ENCODE data around the gene MLLT3.
A peak's percentile ranks its signal among the peaks of the same experiment; 100 is the strongest.

Gene MLLT3

GRCh38 chr9:20553558-20554149, 68.6 kb downstream of the MLLT3 start:
- TF ChIP-seq POLR2A (IDR thresholded peaks at IDR 0.05; ENCODE audit: low read depth, low read length), result no peak
- no peak for TF ChIP-seq POLR2AphosphoS5 (IDR thresholded peaks at IDR 0.05; ENCODE audit: low read depth, low read length)
- no peak for TF ChIP-seq PAX5 (IDR thresholded peaks at IDR 0.05; ENCODE audit: insufficient read depth, low read length, severe bottlenecking)
- no peak for TF ChIP-seq TAF1 (IDR thresholded peaks at IDR 0.05; ENCODE audit: low read depth, low read length)
- TF ChIP-seq POU2F2 (IDR thresholded peaks at IDR 0.05; ENCODE audit: low read depth, low read length), result no peak
- no peak for TF ChIP-seq SPI1 (IDR thresholded peaks at IDR 0.05; ENCODE audit: low read depth, low read length)
- FAIRE-seq (no peak), DNase-seq (ENCODE audit: insufficient read length, low spot score) (no peak)

GRCh38 chr9:20552874-20553557, 69.3 kb downstream of the MLLT3 start:
- FAIRE-seq (peak; percentile 33), DNase-seq (ENCODE audit: insufficient read length, low spot score) (no peak)
- TF ChIP-seq POLR2A (IDR thresholded peaks at IDR 0.05; ENCODE audit: low read depth, low read length) (no peak), TAF1 (IDR thresholded peaks at IDR 0.05; ENCODE audit: low read depth, low read length) (no peak), POU2F2 (IDR thresholded peaks at IDR 0.05; ENCODE audit: low read depth, low read length) (peak; percentile 32; the same call in 1 of the 2 replicates), PAX5 (IDR thresholded peaks at IDR 0.05; ENCODE audit: insufficient read depth, low read length, severe bottlenecking) (no peak), POLR2AphosphoS5 (IDR thresholded peaks at IDR 0.05; ENCODE audit: low read depth, low read length) (no peak)

GRCh38 chr9:20551835-20552234, 70.5 kb downstream of the MLLT3 start:
- FAIRE-seq, result no peak
- TF ChIP-seq POLR2A (IDR thresholded peaks at IDR 0.05; ENCODE audit: low read depth, low read length) (no peak), SPI1 (IDR thresholded peaks at IDR 0.05; ENCODE audit: low read depth, low read length) (no peak), POU2F2 (IDR thresholded peaks at IDR 0.05; ENCODE audit: low read depth, low read length) (no peak), TAF1 (IDR thresholded peaks at IDR 0.05; ENCODE audit: low read depth, low read length) (no peak), POLR2AphosphoS5 (IDR thresholded peaks at IDR 0.05; ENCODE audit: low read depth, low read length) (no peak), PAX5 (IDR thresholded peaks at IDR 0.05; ENCODE audit: insufficient read depth, low read length, severe bottlenecking) (no peak)
- no peak for DNase-seq (ENCODE audit: insufficient read length, low spot score)

GRCh38 chr9:20551236-20551635, 71.1 kb downstream of the MLLT3 start:
- no peak for DNase-seq (ENCODE audit: insufficient read length, low spot score)
- TF ChIP-seq POLR2A (IDR thresholded peaks at IDR 0.05; ENCODE audit: low read depth, low read length) (no peak), PAX5 (IDR thresholded peaks at IDR 0.05; ENCODE audit: insufficient read depth, low read length, severe bottlenecking) (no peak), POU2F2 (IDR thresholded peaks at IDR 0.05; ENCODE audit: low read depth, low read length) (no peak), POLR2AphosphoS5 (IDR thresholded peaks at IDR 0.05; ENCODE audit: low read depth, low read length) (no peak), TAF1 (IDR thresholded peaks at IDR 0.05; ENCODE audit: low read depth, low read length) (no peak), SPI1 (IDR thresholded peaks at IDR 0.05; ENCODE audit: low read depth, low read length) (no peak)
- FAIRE-seq, result no peak

GRCh38 chr9:20550326-20550725, 72.0 kb downstream of the MLLT3 start:
- FAIRE-seq, result no peak
- DNase-seq (ENCODE audit: insufficient read length, low spot score), result no peak
- TF ChIP-seq POU2F2 (IDR thresholded peaks at IDR 0.05; ENCODE audit: low read depth, low read length) (no peak), POLR2AphosphoS5 (IDR thresholded peaks at IDR 0.05; ENCODE audit: low read depth, low read length) (no peak), PAX5 (IDR thresholded peaks at IDR 0.05; ENCODE audit: insufficient read depth, low read length, severe bottlenecking) (no peak), SPI1 (IDR thresholded peaks at IDR 0.05; ENCODE audit: low read depth, low read length) (no peak), TAF1 (IDR thresholded peaks at IDR 0.05; ENCODE audit: low read depth, low read length) (no peak)

- DNase-seq (ENCODE audit: insufficient read length, low spot score) (no peak), FAIRE-seq (no peak)
- TF ChIP-seq POLR2A (IDR thresholded peaks at IDR 0.05; ENCODE audit: low read depth, low read length), result no peak
- TF ChIP-seq TAF1 (IDR thresholded peaks at IDR 0.05; ENCODE audit: low read depth, low read length), result no peak
- TF ChIP-seq POLR2AphosphoS5 (IDR thresholded peaks at IDR 0.05; ENCODE audit: low read depth, low read length), result no peak
These were observed 73.2 kb downstream of the MLLT3 start for GRCh38 chr9:20549053-20549452.

- TF ChIP-seq POLR2AphosphoS5 (IDR thresholded peaks at IDR 0.05; ENCODE audit: low read depth, low read length) (no peak), POU2F2 (IDR thresholded peaks at IDR 0.05; ENCODE audit: low read depth, low read length) (no peak), PAX5 (IDR thresholded peaks at IDR 0.05; ENCODE audit: insufficient read depth, low read length, severe bottlenecking) (no peak), SPI1 (IDR thresholded peaks at IDR 0.05; ENCODE audit: low read depth, low read length) (no peak), POLR2A (IDR thresholded peaks at IDR 0.05; ENCODE audit: low read depth, low read length) (no peak), TAF1 (IDR thresholded peaks at IDR 0.05; ENCODE audit: low read depth, low read length) (no peak)
- FAIRE-seq (peak; percentile 67), DNase-seq (ENCODE audit: insufficient read length, low spot score) (no peak)
These were observed 77.2 kb downstream of the MLLT3 start for GRCh38 chr9:20545023-20545622.

- no peak for DNase-seq (ENCODE audit: insufficient read length, low spot score)
- no peak for FAIRE-seq
- no peak for TF ChIP-seq POLR2AphosphoS5 (IDR thresholded peaks at IDR 0.05; ENCODE audit: low read depth, low read length)
These were observed 82.0 kb downstream of the MLLT3 start for GRCh38 chr9:20540169-20540863.

GRCh38 chr9:20538956-20539355, 83.3 kb downstream of the MLLT3 start:
- DNase-seq (ENCODE audit: insufficient read length, low spot score) (no peak), FAIRE-seq (peak; percentile 76)
- TF ChIP-seq PAX5 (IDR thresholded peaks at IDR 0.05; ENCODE audit: insufficient read depth, low read length, severe bottlenecking) (no peak), POU2F2 (IDR thresholded peaks at IDR 0.05; ENCODE audit: low read depth, low read length) (no peak), SPI1 (IDR thresholded peaks at IDR 0.05; ENCODE audit: low read depth, low read length) (no peak), POLR2AphosphoS5 (IDR thresholded peaks at IDR 0.05; ENCODE audit: low read depth, low read length) (no peak), TAF1 (IDR thresholded peaks at IDR 0.05; ENCODE audit: low read depth, low read length) (no peak), POLR2A (IDR thresholded peaks at IDR 0.05; ENCODE audit: low read depth, low read length) (no peak)
